HG03442 (cell line): ENCODE data around the gene MEX3B.
A peak's percentile ranks its signal among the peaks of the same experiment; 100 is the strongest.
"Not testable (repeated sequence)": the region's sequence is repeated elsewhere in the genome, so short reads cannot be mapped to it uniquely, and the experiment has no call there.

Experiments used
- ATAC-seq: cut with Tn5 transposase; IDR thresholded peaks from one replicate; pipeline ENCODE4 v1.9.1; 2021; ENCODE audit warnings: mild to moderate bottlenecking, moderate library complexity; ENCODE audit not compliant: unreplicated experiment

MEX3B gene

GRCh38 chr15:82051664-82052063, 5.8 kb upstream of the MEX3B start:
- no peak for ATAC-seq

- no peak for ATAC-seq
Measured at GRCh38 chr15:82048811-82049210, 3.0 kb upstream of the MEX3B start.

GRCh38 chr15:82047453-82048400, 1.9 kb upstream of the MEX3B start:
- peak; percentile 1 for ATAC-seq

GRCh38 chr15:82046666-82047452, 1.0 kb upstream of the MEX3B start:
- peak; percentile 55 for ATAC-seq

- ATAC-seq: no peak
Measured at GRCh38 chr15:82045179-82045891, 483 bp downstream of the MEX3B start.

- ATAC-seq: no peak
Measured at GRCh38 chr15:82044373-82045178, 1.2 kb downstream of the MEX3B start.

- no peak for ATAC-seq
Measured at GRCh38 chr15:82043796-82044372, 1.9 kb downstream of the MEX3B start.

- no peak for ATAC-seq
Measured at GRCh38 chr15:82043130-82043673, 2.6 kb downstream of the MEX3B start.

- ATAC-seq: no peak
Measured at GRCh38 chr15:82040862-82041261, 5.0 kb downstream of the MEX3B start.

- ATAC-seq: no peak
Measured at GRCh38 chr15:82040390-82040789, 5.4 kb downstream of the MEX3B start.

GRCh38 chr15:82039871-82040270, 5.9 kb downstream of the MEX3B start:
- ATAC-seq: no peak

- ATAC-seq: no peak
Measured at GRCh38 chr15:82036461-82036860, 9.4 kb downstream of the MEX3B start.

GRCh38 chr15:82031871-82032270, 13.9 kb downstream of the MEX3B start:
- ATAC-seq: no peak

GRCh38 chr15:82030176-82030575, 15.6 kb downstream of the MEX3B start:
- no peak for ATAC-seq

GRCh38 chr15:82028163-82028562, 17.7 kb downstream of the MEX3B start:
- not testable (repeated sequence) for ATAC-seq

GRCh38 chr15:82021992-82022391, 23.8 kb downstream of the MEX3B start:
- no peak for ATAC-seq

- no peak for ATAC-seq
Measured at GRCh38 chr15:82020625-82021394, 25.0 kb downstream of the MEX3B start.

GRCh38 chr15:82018201-82018600, 27.6 kb downstream of the MEX3B start:
- no peak for ATAC-seq

- ATAC-seq: no peak
Measured at GRCh38 chr15:82017656-82018055, 28.2 kb downstream of the MEX3B start.
